Measurements from ENCODE around the gene NTSR1. TPM values are rescaled to one million over a fixed set of nuclear protein-coding genes. Genes with fewer than 3 reads are reported as not detected.

Gene NTSR1
- polyA plus RNA-seq, 1 experiment = 0.09 TPM

GRCh38 chr20:62715201-62715600, 6.6 kb downstream of the NTSR1 start:
- Histone ChIP-seq H3K27ac (ENCODE audit: low read depth, low read length) (no peak overlapping the region), H3K4me3 (ENCODE audit: low read depth, low read length) (no peak overlapping the region), H3K27me3 (ENCODE audit: control insufficient read depth, insufficient read depth, low read length) (peaks cover 50% of the 10 kb centered on the region), H3K9me3 (ENCODE audit: control insufficient read depth, insufficient read depth, low read length) (peaks cover 7% of the 10 kb centered on the region)
- ChIA-PET CTCF (no interaction called here), POLR2A (no interaction called here)
- DNase-seq (ENCODE audit: low read depth, low spot score) = no peak
- TF ChIP-seq CTCF (IDR thresholded peaks at IDR 0.05; ENCODE audit: low read depth, low read length) = no peak

GRCh38 chr20:62716198-62716940, 7.7 kb downstream of the NTSR1 start:
- Histone ChIP-seq H3K4me3 (ENCODE audit: low read depth, low read length) (no peak overlapping the region), H3K27me3 (ENCODE audit: control insufficient read depth, insufficient read depth, low read length) (peaks cover 41% of the 10 kb centered on the region), H3K27ac (ENCODE audit: low read depth, low read length) (no peak overlapping the region), H3K9me3 (ENCODE audit: control insufficient read depth, insufficient read depth, low read length) (peaks cover 9% of the 10 kb centered on the region)
- DNase-seq (ENCODE audit: low read depth, low spot score) = no peak
- ChIA-PET CTCF (no interaction called here), POLR2A (no interaction called here)
- TF ChIP-seq CTCF (IDR thresholded peaks at IDR 0.05; ENCODE audit: low read depth, low read length) = no peak

GRCh38 chr20:62716941-62717310, 8.3 kb downstream of the NTSR1 start:
- peaks cover 44% of the 10 kb centered on the region for H3K27me3 ChIP-seq (ENCODE audit: control insufficient read depth, insufficient read depth, low read length)
- no peak for TF ChIP-seq CTCF (IDR thresholded peaks at IDR 0.05; ENCODE audit: low read depth, low read length)
- no peak overlapping the region for H3K4me3 ChIP-seq (ENCODE audit: low read depth, low read length)
- H3K27ac ChIP-seq (ENCODE audit: low read depth, low read length) = no peak overlapping the region
- no peak for DNase-seq (ENCODE audit: low read depth, low spot score)
- H3K9me3 ChIP-seq (ENCODE audit: control insufficient read depth, insufficient read depth, low read length) = peaks cover 12% of the 10 kb centered on the region
- POLR2A ChIA-PET = no interaction called here
- CTCF ChIA-PET = no interaction called here

- TF ChIP-seq CTCF (IDR thresholded peaks at IDR 0.05; ENCODE audit: low read depth, low read length) = no peak
- Histone ChIP-seq H3K9me3 (ENCODE audit: control insufficient read depth, insufficient read depth, low read length) (peaks cover 12% of the 10 kb centered on the region), H3K27me3 (ENCODE audit: control insufficient read depth, insufficient read depth, low read length) (peaks cover 47% of the 10 kb centered on the region), H3K27ac (ENCODE audit: low read depth, low read length) (no peak overlapping the region), H3K4me3 (ENCODE audit: low read depth, low read length) (no peak overlapping the region)
- POLR2A ChIA-PET = no interaction called here
- CTCF ChIA-PET = interaction anchor here (1.2 kb wide), 1 partner anchor 74 kb away, joined by 4 read pairs; no protein-coding TSS in a partner anchor
- DNase-seq (ENCODE audit: low read depth, low spot score) = no peak
Measured at GRCh38 chr20:62717933-62718332, 9.3 kb downstream of the NTSR1 start.

GRCh38 chr20:62718546-62718945, 9.9 kb downstream of the NTSR1 start:
- POLR2A ChIA-PET = interaction anchor here (1.0 kb wide), 1 partner anchor 41 kb away, joined by 3 read pairs; no protein-coding TSS in a partner anchor
- DNase-seq (ENCODE audit: low read depth, low spot score) = no peak
- Histone ChIP-seq H3K9me3 (ENCODE audit: control insufficient read depth, insufficient read depth, low read length) (peaks cover 12% of the 10 kb centered on the region), H3K4me3 (ENCODE audit: low read depth, low read length) (no peak overlapping the region), H3K27me3 (ENCODE audit: control insufficient read depth, insufficient read depth, low read length) (peaks cover 46% of the 10 kb centered on the region), H3K27ac (ENCODE audit: low read depth, low read length) (no peak overlapping the region)
- CTCF ChIA-PET = interaction anchor here (1.2 kb wide), 1 partner anchor 73 kb away, joined by 4 read pairs; no protein-coding TSS in a partner anchor
- TF ChIP-seq CTCF (IDR thresholded peaks at IDR 0.05; ENCODE audit: low read depth, low read length) = no peak

Measured in AG04450 (cell line).